Sigmoid colon (tissue), 4 donors: ENCODE results near the gene IQCM.

Experiments used
- CTCF ChIP-seq, 4 experiments: fragments of 450-650 bp in 3 of 4; fragments of 200-600 bp in 1 of 4; IDR thresholded peaks; one replicate each; pipeline ENCODE4 v1.5.1; 2016 to 2019; ENCODE audit warnings: antibody characterized with exemption in 4 of 4, mild to moderate bottlenecking in 3 of 4, moderate library complexity in 2 of 4
- EP300 ChIP-seq, 4 donors: sonication (generic); formaldehyde crosslinking; IDR thresholded peaks; one replicate each; pipeline ENCODE4 v1.6.1; 2017; ENCODE audit warnings: antibody characterized with exemption in 4 of 4
- POLR2A ChIP-seq, 2 donors: fragments of 450-650 bp; IDR thresholded peaks; one replicate each; pipeline ENCODE4 v1.6.1; 2016; ENCODE audit warnings: antibody characterized with exemption in 2 of 2, mild to moderate bottlenecking in 2 of 2, moderate library complexity in 2 of 2
- POLR2AphosphoS5 ChIP-seq, 4 donors: sonication (generic); formaldehyde crosslinking; IDR thresholded peaks; one replicate each; pipeline ENCODE4 v1.6.1; 2017; ENCODE audit warnings: antibody characterized with exemption in 4 of 4

GRCh38 chr4:149727663-149728062 lies 88.0 kb downstream of the IQCM start:
- TF ChIP-seq POLR2AphosphoS5 (IDR thresholded peaks at IDR 0.05): no peak
- TF ChIP-seq CTCF (IDR thresholded peaks at IDR 0.05): no peak
- no peak for TF ChIP-seq POLR2A (IDR thresholded peaks at IDR 0.05)
- TF ChIP-seq EP300 (IDR thresholded peaks at IDR 0.05): no peak
